ENCODE results near the gene VWF.

VWF gene

DNA sequence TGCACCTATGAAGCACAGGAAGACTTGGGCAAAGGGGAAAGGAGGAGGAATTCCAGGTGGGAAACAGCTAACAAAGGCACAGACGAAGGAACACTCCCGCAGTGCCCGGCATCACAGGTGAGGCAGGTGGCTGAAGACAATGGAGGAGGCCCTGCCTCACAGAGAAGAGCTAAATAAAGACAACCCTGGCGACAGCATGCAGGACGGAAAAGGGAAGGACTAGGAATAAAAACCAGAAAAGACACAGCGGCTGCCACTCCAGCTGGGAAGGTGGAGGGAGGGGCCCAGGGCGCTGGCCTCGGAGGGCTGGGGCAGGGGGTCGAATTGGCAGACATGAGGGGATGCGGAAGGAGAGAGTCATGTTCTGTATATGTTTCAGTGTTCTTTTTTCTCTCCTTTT lies 136.4 kb downstream of the VWF start:
- H3K9ac ChIP-seq (ENCODE audit: low read length): no peak overlapping the region
- H3F3A ChIP-seq (ENCODE audit: insufficient read depth, low read length): no peaks in the 10 kb centered on the region
- no peaks in the 10 kb centered on the region for H3K4me1 ChIP-seq (ENCODE audit: low read length)
- no peaks in the 10 kb centered on the region for H4K20me1 ChIP-seq (ENCODE audit: insufficient read depth, low read length)
- no peak overlapping the region for H3K4me2 ChIP-seq (ENCODE audit: low read depth, low read length)
- TF ChIP-seq EZH2 (optimal IDR thresholded peaks at IDR 0.05; ENCODE audit: low read depth, low read length) (no peak), EZH2phosphoT487 (IDR thresholded peaks at IDR 0.05; ENCODE audit: low read length) (no peak)
- TF ChIP-seq, protein P1, sequence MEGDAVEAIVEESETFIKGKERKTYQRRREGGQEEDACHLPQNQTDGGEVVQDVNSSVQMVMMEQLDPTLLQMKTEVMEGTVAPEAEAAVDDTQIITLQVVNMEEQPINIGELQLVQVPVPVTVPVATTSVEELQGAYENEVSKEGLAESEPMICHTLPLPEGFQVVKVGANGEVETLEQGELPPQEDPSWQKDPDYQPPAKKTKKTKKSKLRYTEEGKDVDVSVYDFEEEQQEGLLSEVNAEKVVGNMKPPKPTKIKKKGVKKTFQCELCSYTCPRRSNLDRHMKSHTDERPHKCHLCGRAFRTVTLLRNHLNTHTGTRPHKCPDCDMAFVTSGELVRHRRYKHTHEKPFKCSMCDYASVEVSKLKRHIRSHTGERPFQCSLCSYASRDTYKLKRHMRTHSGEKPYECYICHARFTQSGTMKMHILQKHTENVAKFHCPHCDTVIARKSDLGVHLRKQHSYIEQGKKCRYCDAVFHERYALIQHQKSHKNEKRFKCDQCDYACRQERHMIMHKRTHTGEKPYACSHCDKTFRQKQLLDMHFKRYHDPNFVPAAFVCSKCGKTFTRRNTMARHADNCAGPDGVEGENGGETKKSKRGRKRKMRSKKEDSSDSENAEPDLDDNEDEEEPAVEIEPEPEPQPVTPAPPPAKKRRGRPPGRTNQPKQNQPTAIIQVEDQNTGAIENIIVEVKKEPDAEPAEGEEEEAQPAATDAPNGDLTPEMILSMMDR (IDR thresholded peaks at IDR 0.05; ENCODE audit: low read length): no peak
- H3K79me2 ChIP-seq (ENCODE audit: low read length): no peaks in the 10 kb centered on the region
- H2AFZ ChIP-seq (ENCODE audit: low read length): no peak overlapping the region
- no peak overlapping the region for H3K4me3 ChIP-seq (ENCODE audit: low read length)
- no peaks in the 10 kb centered on the region for H3K9me2 ChIP-seq (replicated peaks; ENCODE audit: insufficient read depth, low read length)
- no peaks in the 10 kb centered on the region for H3K9me3 ChIP-seq (replicated peaks; ENCODE audit: insufficient read depth, low read length)
- H3K27ac ChIP-seq (ENCODE audit: low read length): no peak overlapping the region
- no peaks in the 10 kb centered on the region for H3K27me3 ChIP-seq (replicated peaks; ENCODE audit: insufficient read depth, low read length)
- DNase-seq: no peak
- no peaks in the 10 kb centered on the region for H3K36me3 ChIP-seq (replicated peaks; ENCODE audit: insufficient read depth, low read length)

DNA sequence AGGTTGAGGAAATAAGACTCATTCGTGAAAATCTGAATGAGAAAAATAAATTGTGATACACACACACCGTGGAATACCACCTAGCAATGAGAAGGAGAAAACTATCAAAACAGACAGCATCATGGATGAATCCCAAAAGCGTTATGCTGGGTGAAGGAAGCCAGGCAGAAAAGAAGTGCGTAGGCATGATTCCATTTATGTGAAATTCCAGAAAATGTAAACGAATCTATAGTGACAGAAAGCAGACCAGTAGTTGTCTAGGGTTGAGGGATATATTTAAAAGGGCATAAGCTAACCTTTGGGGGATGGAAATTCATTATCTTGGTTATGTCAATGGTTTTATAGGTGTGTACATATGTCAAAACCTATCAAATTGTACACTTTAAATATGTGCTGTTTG lies 136.9 kb downstream of the VWF start:
- H3K79me2 ChIP-seq (ENCODE audit: low read length): no peaks in the 10 kb centered on the region
- no peaks in the 10 kb centered on the region for H3F3A ChIP-seq (ENCODE audit: insufficient read depth, low read length)
- no peaks in the 10 kb centered on the region for H3K36me3 ChIP-seq (replicated peaks; ENCODE audit: insufficient read depth, low read length)
- H3K4me3 ChIP-seq (ENCODE audit: low read length): no peak overlapping the region
- H3K4me1 ChIP-seq (ENCODE audit: low read length): no peaks in the 10 kb centered on the region
- DNase-seq: no peak
- no peak overlapping the region for H3K27ac ChIP-seq (ENCODE audit: low read length)
- H3K9ac ChIP-seq (ENCODE audit: low read length): no peak overlapping the region
- no peaks in the 10 kb centered on the region for H4K20me1 ChIP-seq (ENCODE audit: insufficient read depth, low read length)
- H3K9me2 ChIP-seq (replicated peaks; ENCODE audit: insufficient read depth, low read length): no peaks in the 10 kb centered on the region
- H2AFZ ChIP-seq (ENCODE audit: low read length): no peak overlapping the region
- H3K27me3 ChIP-seq (replicated peaks; ENCODE audit: insufficient read depth, low read length): no peaks in the 10 kb centered on the region
- H3K9me3 ChIP-seq (replicated peaks; ENCODE audit: insufficient read depth, low read length): no peaks in the 10 kb centered on the region
- no peak overlapping the region for H3K4me2 ChIP-seq (ENCODE audit: low read depth, low read length)
- TF ChIP-seq, protein P1 (IDR thresholded peaks at IDR 0.05; ENCODE audit: low read length): no peak
- TF ChIP-seq EZH2phosphoT487 (IDR thresholded peaks at IDR 0.05; ENCODE audit: low read length) (no peak), EZH2 (optimal IDR thresholded peaks at IDR 0.05; ENCODE audit: low read depth, low read length) (no peak)

DNA sequence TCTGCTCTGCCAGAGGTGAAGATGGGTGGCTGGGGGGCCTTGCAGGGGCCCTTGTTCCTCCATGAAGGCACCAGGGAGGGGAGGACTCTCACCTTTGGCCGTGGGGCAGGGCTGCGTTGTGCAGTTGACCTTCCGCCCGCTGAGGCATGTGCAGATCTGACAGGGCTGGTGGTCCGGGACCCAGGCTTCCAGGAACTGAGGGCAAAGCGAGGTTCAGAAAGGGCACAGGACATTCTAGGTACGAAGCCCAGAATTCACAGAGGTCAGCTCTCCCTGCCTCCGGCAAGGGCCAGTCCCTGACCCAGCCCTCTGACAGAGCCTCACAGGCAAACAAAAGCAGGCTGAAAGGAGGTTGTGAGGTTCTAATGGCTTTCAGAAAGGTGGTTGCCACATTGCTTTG lies 139.0 kb downstream of the VWF start:
- Histone ChIP-seq H3K27me3 (replicated peaks; ENCODE audit: insufficient read depth, low read length) (no peaks in the 10 kb centered on the region), H3K79me2 (ENCODE audit: low read length) (no peaks in the 10 kb centered on the region), H2AFZ (ENCODE audit: low read length) (no peak overlapping the region), H3K4me3 (ENCODE audit: low read length) (no peak overlapping the region), H3K9ac (ENCODE audit: low read length) (no peak overlapping the region), H4K20me1 (ENCODE audit: insufficient read depth, low read length) (no peaks in the 10 kb centered on the region), H3K36me3 (replicated peaks; ENCODE audit: insufficient read depth, low read length) (no peaks in the 10 kb centered on the region), H3K9me2 (replicated peaks; ENCODE audit: insufficient read depth, low read length) (no peaks in the 10 kb centered on the region), H3K9me3 (replicated peaks; ENCODE audit: insufficient read depth, low read length) (no peaks in the 10 kb centered on the region), H3K4me2 (ENCODE audit: low read depth, low read length) (no peak overlapping the region), H3F3A (ENCODE audit: insufficient read depth, low read length) (no peaks in the 10 kb centered on the region), H3K4me1 (ENCODE audit: low read length) (no peaks in the 10 kb centered on the region), H3K27ac (ENCODE audit: low read length) (no peak overlapping the region)
- TF ChIP-seq EZH2phosphoT487 (IDR thresholded peaks at IDR 0.05; ENCODE audit: low read length) (no peak), EZH2 (optimal IDR thresholded peaks at IDR 0.05; ENCODE audit: low read depth, low read length) (no peak)
- TF ChIP-seq, protein P1 (IDR thresholded peaks at IDR 0.05; ENCODE audit: low read length): no peak
- DNase-seq: no peak

Data from MM.1S (cell line).